LoVo (cell line): ENCODE measurements around the gene HPDL.

Experiments used
- DNase-seq: peaks from one replicate; pipeline ENCODE4 v3.0.0-alpha.2; 2016; ENCODE audit warnings: low spot score

The HPDL gene

GRCh38 chr1:45322486-45323040 lies 4.1 kb upstream of the HPDL start:
- no peak for DNase-seq

- no peak for DNase-seq
These were observed 716 bp upstream of the HPDL start for GRCh38 chr1:45325851-45326506.

GRCh38 chr1:45327644-45328515 lies 1.2 kb downstream of the HPDL start:
- DNase-seq = no peak

- DNase-seq = no peak
These were observed 2.0 kb downstream of the HPDL start for GRCh38 chr1:45328680-45329079.

- DNase-seq = no peak
These were observed 2.8 kb downstream of the HPDL start for GRCh38 chr1:45329445-45329844.

- DNase-seq = no peak
These were observed 5.0 kb downstream of the HPDL start for GRCh38 chr1:45331436-45332345.

GRCh38 chr1:45332346-45332720 lies 5.6 kb downstream of the HPDL start:
- no peak for DNase-seq

GRCh38 chr1:45334308-45335245 lies 7.9 kb downstream of the HPDL start:
- DNase-seq = no peak

GRCh38 chr1:45335855-45336324 lies 9.2 kb downstream of the HPDL start:
- peak; percentile 91 for DNase-seq

GRCh38 chr1:45337630-45338325 lies 11.1 kb downstream of the HPDL start:
- DNase-seq = peak; percentile 34

GRCh38 chr1:45339789-45340558 lies 13.3 kb downstream of the HPDL start, which contains the start of the genes MUTYH and TOE1:
MUTYH (minus strand) TSS chr1:45340440; CDS start chr1:45334505, 5,935 bp downstream.
TOE1 (plus strand) TSS chr1:45340170; CDS start chr1:45340253, 83 bp downstream.
- DNase-seq = peak; percentile 92

GRCh38 chr1:45340816-45341466 lies 14.2 kb downstream of the HPDL start:
- no peak for DNase-seq

GRCh38 chr1:45344499-45344898 lies 17.8 kb downstream of the HPDL start:
- no peak for DNase-seq

- no peak for DNase-seq
These were observed 18.3 kb downstream of the HPDL start for GRCh38 chr1:45345014-45345413.

- no peak for DNase-seq
These were observed 19.8 kb downstream of the HPDL start for GRCh38 chr1:45346473-45346872.

- DNase-seq = no peak
These were observed 21.3 kb downstream of the HPDL start for GRCh38 chr1:45348020-45348419.

- DNase-seq = no peak
These were observed 21.9 kb downstream of the HPDL start for GRCh38 chr1:45348609-45348965.

- DNase-seq = no peak
These were observed 22.4 kb downstream of the HPDL start for GRCh38 chr1:45348966-45349677.
